HepG2 (cell line): ENCODE data around the gene KCNMA1.

Experiments
- ATAD3A ChIP-seq: sonication (generic); formaldehyde crosslinking; IDR thresholded peaks from 2 replicates; pipeline ENCODE4 v1.4.0; 2020; ENCODE audit warnings: missing genetic modification reagents
- CREM ChIP-seq, 2 experiments: sonication (generic) in 1 of 2; formaldehyde crosslinking in 1 of 2; IDR thresholded peaks; 2 replicates each; pipeline versions ENCODE4 v1.4.0 to v1.6.1; 2016 to 2020; ENCODE audit warnings: antibody characterized with exemption in 1 of 2, mild to moderate bottlenecking in 1 of 2, missing genetic modification reagents in 1 of 2
- EHMT2 ChIP-seq: fragments of 200-600 bp; sonication (generic); IDR thresholded peaks from 2 replicates; pipeline ENCODE4 v1.7.0; 2017; ENCODE audit warnings: antibody characterized with exemption, low read depth, low read length, borderline replicate concordance
- FOXA1 ChIP-seq, 2 experiments: fragments of 450-650 bp in 1 of 2; sonication (generic) in 1 of 2; formaldehyde crosslinking in 1 of 2; IDR thresholded peaks; 2 replicates each; pipeline versions ENCODE4 v1.4.0 to v1.6.1; 2016 to 2020; ENCODE audit warnings: missing genetic modification reagents in 1 of 2
- HCFC1 ChIP-seq: fragments of 150-350 bp; IDR thresholded peaks from 2 replicates; pipeline ENCODE4 v1.6.1; 2014; ENCODE audit warnings: low read depth, low read length
- TAF15 ChIP-seq: fragments of 200-400 bp; formaldehyde crosslinking; IDR thresholded peaks from one replicate; pipeline ENCODE4 v1.6.1; 2018; ENCODE audit warnings: mild to moderate bottlenecking, low read depth, low read length; ENCODE audit not compliant: poor library complexity, severe bottlenecking
- ZNF207 ChIP-seq: fragments of 450-650 bp; IDR thresholded peaks from 2 replicates; pipeline ENCODE4 v1.6.1; 2016; ENCODE audit warnings: antibody characterized with exemption, borderline replicate concordance

DNA sequence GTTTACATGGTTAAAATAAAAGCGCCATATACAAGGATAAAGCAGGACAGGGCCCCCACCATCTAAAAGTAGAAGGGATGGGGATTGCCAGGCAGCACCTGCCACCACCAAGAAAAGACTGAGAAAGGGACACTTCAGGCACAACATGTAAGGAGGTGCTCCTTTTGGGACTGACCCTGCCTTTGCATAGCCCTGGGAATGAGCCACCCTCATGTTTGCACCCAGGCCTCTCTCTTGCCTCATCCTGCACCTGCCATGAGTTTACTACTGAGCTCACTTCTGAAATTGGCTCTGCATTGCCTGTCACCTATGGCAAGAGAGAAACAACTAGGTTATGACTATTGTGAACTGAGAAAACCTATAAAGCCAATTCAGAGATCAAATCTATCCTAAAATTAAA lies 489.7 kb downstream of the KCNMA1 start:
- TF ChIP-seq ATAD3A (CRISPR knock-in tag) (no peak), HCFC1 (no peak), EHMT2 (no peak), TAF15 (no peak), ZNF207 (no peak), CREM (IDR thresholded peaks at IDR 0.05) (no peak), CREM (CRISPR knock-in tag; IDR thresholded peaks at IDR 0.05) (no peak), FOXA1 (IDR thresholded peaks at IDR 0.05) (no peak), FOXA1 (CRISPR knock-in tag; IDR thresholded peaks at IDR 0.05) (no peak)
